B cell (primary cell): ENCODE data around the gene CLSTN2. TPM values are rescaled to one million over a fixed set of nuclear protein-coding genes. Genes with fewer than 3 reads are reported as not detected.

Experiments used
- ATAC-seq: fragments of 200-7000 bp; cut with Tn5 transposase; one replicate; pipeline ENCODE4 v1.10.0; 2021; ENCODE audit warnings: low read depth, mild to moderate bottlenecking, moderate number of reproducible peaks, moderate library complexity
- CTCF ChIA-PET: fragments of 350-600 bp; sonication (Branson Sonifier 250); formaldehyde crosslinking; loops from one replicate; lab custom pipeline; 2021; ENCODE audit warnings: antibody characterized with exemption, inconsistent platforms; lab: Charles Lee
- POLR2A ChIA-PET: fragments of 350-600 bp; sonication (Branson Sonifier 250); formaldehyde crosslinking; loops from one replicate; lab custom pipeline; 2021; ENCODE audit warnings: antibody characterized with exemption; lab: Charles Lee
- DNase-seq: peaks from one replicate; pipeline ENCODE4 v3.0.0; 2013
- H2AFZ ChIP-seq: 2 replicates; pipeline ENCODE4 v1.6.1; 2012; ENCODE audit warnings: mild to moderate bottlenecking, low read depth, low read length; ENCODE audit not compliant: insufficient read depth, poor library complexity, severe bottlenecking
- H3K27ac ChIP-seq, 2 donors: 1 replicate in 1 of 2; 2 replicates in 1 of 2; pipeline ENCODE4 v1.5.1; 2012 to 2013; ENCODE audit warnings: low read length in 2 of 2, mild to moderate bottlenecking in 2 of 2, moderate library complexity in 1 of 2
- H3K27me3 ChIP-seq, 4 experiments: fragments of 200-600 bp in 1 of 4; sonication (generic) in 1 of 4; replicated peaks in 1 of 4; 1 replicate in 2 of 4; 2 replicates in 2 of 4; pipeline versions ENCODE4 v1.6.1 to v1.7.0; 2013 to 2016; ENCODE audit warnings: low read length in 3 of 4, mild to moderate bottlenecking in 2 of 4, mixed read lengths in 1 of 4, moderate library complexity in 1 of 4; ENCODE audit not compliant: insufficient read depth in 4 of 4, control insufficient read depth in 3 of 4; ENCODE audit errors: control extremely low read depth in 1 of 4
- H3K36me3 ChIP-seq, 2 experiments: replicated peaks in 1 of 2; 1 replicate in 1 of 2; 2 replicates in 1 of 2; pipeline versions ENCODE4 v1.6.1 to v1.7.1; 2013; ENCODE audit warnings: low read length in 1 of 2; ENCODE audit not compliant: insufficient read depth in 2 of 2, control insufficient read depth in 1 of 2; ENCODE audit errors: control extremely low read depth in 1 of 2, extremely low read depth in 1 of 2
- H3K4me1 ChIP-seq, 2 donors: fragments of 200-600 bp in 1 of 2; sonication (generic) in 1 of 2; 1 replicate in 1 of 2; 2 replicates in 1 of 2; pipeline versions ENCODE4 v1.5.1 to v1.6.1; 2013 to 2017; ENCODE audit warnings: low read length in 2 of 2; ENCODE audit not compliant: control insufficient read depth in 2 of 2, insufficient read depth in 2 of 2
- H3K4me2 ChIP-seq: replicated peaks from 2 replicates; pipeline ENCODE3; 2012; ENCODE audit warnings: mild to moderate bottlenecking, low read depth, low read length; ENCODE audit not compliant: poor library complexity, severe bottlenecking
- H3K4me3 ChIP-seq, 5 experiments: fragments of 200-600 bp in 1 of 5; sonication (generic) in 1 of 5; 1 replicate in 3 of 5; 2 replicates in 2 of 5; pipeline versions ENCODE4 v1.5.1 to v1.7.0; 2011 to 2016; ENCODE audit warnings: low read length in 4 of 5, mild to moderate bottlenecking in 4 of 5, low read depth in 2 of 5, control low read depth in 1 of 5, moderate library complexity in 1 of 5; ENCODE audit not compliant: insufficient read depth in 1 of 5; ENCODE audit errors: control extremely low read depth in 1 of 5, extremely low read depth in 1 of 5
- H3K79me2 ChIP-seq: fragments of 200-600 bp; sonication (generic); one replicate; pipeline ENCODE4 v1.6.0; 2016; ENCODE audit warnings: low read length; ENCODE audit not compliant: control insufficient read depth, insufficient read depth
- H3K9ac ChIP-seq: fragments of 200-600 bp; sonication (generic); 2 replicates; pipeline ENCODE4 v1.6.1; 2017; ENCODE audit warnings: mild to moderate bottlenecking, low read length, moderate library complexity
- H3K9me3 ChIP-seq, 3 donors: one replicate each; pipeline versions ENCODE4 v1.6.1 to v1.7.1; 2013; ENCODE audit warnings: low read length in 2 of 3; ENCODE audit not compliant: control insufficient read depth in 2 of 3, insufficient read depth in 1 of 3; ENCODE audit errors: control extremely low read depth in 1 of 3
- H4K20me1 ChIP-seq: 2 replicates; pipeline ENCODE4 v1.6.0; 2012; ENCODE audit warnings: mild to moderate bottlenecking, low read length; ENCODE audit not compliant: insufficient read depth, control insufficient read depth, poor library complexity, severe bottlenecking
- H3K27ac Mint-ChIP-seq: one replicate; pipeline ENCODE4 v1.8.0; 2021; ENCODE audit warnings: mixed read lengths
- H3K27me3 Mint-ChIP-seq: one replicate; pipeline ENCODE4 v1.8.0; 2021; ENCODE audit warnings: mixed read lengths
- H3K4me1 Mint-ChIP-seq: one replicate; pipeline ENCODE4 v1.8.0; 2021; ENCODE audit warnings: mixed read lengths
- H3K4me3 Mint-ChIP-seq: one replicate; pipeline ENCODE4 v1.8.0; 2021; ENCODE audit warnings: mixed read lengths
- H3K9me3 Mint-ChIP-seq: one replicate; pipeline ENCODE4 v1.8.0; 2022; ENCODE audit warnings: mixed read lengths; ENCODE audit not compliant: insufficient read depth
- EZH2 ChIP-seq: IDR thresholded peaks from 2 replicates; pipeline ENCODE4 v1.6.1; 2012; ENCODE audit warnings: borderline replicate concordance, low read depth, mild to moderate bottlenecking, moderate library complexity, low read length; ENCODE audit not compliant: insufficient read depth, poor library complexity, severe bottlenecking
- WGBS: methylation state at CpG from one replicate; pipeline ENCODE4 v1.1.5; 2013; ENCODE audit warnings: missing lambda C conversion rate; ENCODE audit not compliant: insufficient coverage; 5-methylcytosine and 5-hydroxymethylcytosine counted together
- intact Hi-C: fragments of 100-400 bp; cut with micrococcal nuclease; formaldehyde crosslinking; loops from one replicate; pipeline ENCODE4 v1.10.0; 2022
- polyA plus RNA-seq: library from polyadenylated mRNA; depleted of rRNA; stranded (reverse); fragments of >200 nt; gene quantifications from 2 replicates; pipeline ENCODE4 v1.2.3, GENCODE V29; 2012
- total RNA-seq, 2 donors: library from RNA; stranded (reverse); fragments of 120-200 nt in 1 of 2; gene quantifications; 1 replicate in 1 of 2; 2 replicates in 1 of 2; pipeline versions ENCODE4 v1.2.3 to v1.2.4, GENCODE V29; 2013 to 2022
- TF ChIP-seq, protein P1 (sequence below): fragments of 200-600 bp; IDR thresholded peaks from one replicate; pipeline ENCODE4 v1.8.0; 2022; ENCODE audit warnings: antibody characterized with exemption, mild to moderate bottlenecking

The CLSTN2 gene
- total and polyA plus RNA-seq, 2 donors (not counting 1 experiment from before 2014, with no cell fraction given) = not detected

- intact Hi-C loops = no loop called here
- POLR2A ChIA-PET = no interaction called here
- Mint-ChIP-seq H3K4me1 (no peaks in the 10 kb centered on the region), H3K27me3 (peaks cover 7% of the 10 kb centered on the region), H3K9me3 (no peaks in the 10 kb centered on the region), H3K4me3 (no peak overlapping the region), H3K27ac (no peak overlapping the region)
- 61% methylated on average over 4 of the region's 5 CpGs for WGBS
- Histone ChIP-seq H4K20me1 (no peaks in the 10 kb centered on the region), H3K27ac (no peak overlapping the region), H3K4me3 (no peak overlapping the region), H3K9me3 (no peaks in the 10 kb centered on the region), H3K9ac (no peak overlapping the region), H3K27me3 (no peaks in the 10 kb centered on the region), H3K79me2 (no peaks in the 10 kb centered on the region), H3K4me1 (no peaks in the 10 kb centered on the region), H3K4me2 (no peak overlapping the region), H3K36me3 (no peaks in the 10 kb centered on the region), H2AFZ (no peak overlapping the region)
- TF ChIP-seq EZH2 = no peak
- TF ChIP-seq, protein P1, sequence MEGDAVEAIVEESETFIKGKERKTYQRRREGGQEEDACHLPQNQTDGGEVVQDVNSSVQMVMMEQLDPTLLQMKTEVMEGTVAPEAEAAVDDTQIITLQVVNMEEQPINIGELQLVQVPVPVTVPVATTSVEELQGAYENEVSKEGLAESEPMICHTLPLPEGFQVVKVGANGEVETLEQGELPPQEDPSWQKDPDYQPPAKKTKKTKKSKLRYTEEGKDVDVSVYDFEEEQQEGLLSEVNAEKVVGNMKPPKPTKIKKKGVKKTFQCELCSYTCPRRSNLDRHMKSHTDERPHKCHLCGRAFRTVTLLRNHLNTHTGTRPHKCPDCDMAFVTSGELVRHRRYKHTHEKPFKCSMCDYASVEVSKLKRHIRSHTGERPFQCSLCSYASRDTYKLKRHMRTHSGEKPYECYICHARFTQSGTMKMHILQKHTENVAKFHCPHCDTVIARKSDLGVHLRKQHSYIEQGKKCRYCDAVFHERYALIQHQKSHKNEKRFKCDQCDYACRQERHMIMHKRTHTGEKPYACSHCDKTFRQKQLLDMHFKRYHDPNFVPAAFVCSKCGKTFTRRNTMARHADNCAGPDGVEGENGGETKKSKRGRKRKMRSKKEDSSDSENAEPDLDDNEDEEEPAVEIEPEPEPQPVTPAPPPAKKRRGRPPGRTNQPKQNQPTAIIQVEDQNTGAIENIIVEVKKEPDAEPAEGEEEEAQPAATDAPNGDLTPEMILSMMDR = no peak
- no peak for DNase-seq
- ATAC-seq = no peak
- CTCF ChIA-PET = no interaction called here
Measured at GRCh38 chr3:140265302-140265701, 330.3 kb downstream of the CLSTN2 start.

GRCh38 chr3:140268103-140268502 is 333.1 kb downstream of the CLSTN2 start:
- Mint-ChIP-seq H3K4me3 (no peak overlapping the region), H3K27me3 (peaks cover 7% of the 10 kb centered on the region), H3K4me1 (no peaks in the 10 kb centered on the region), H3K9me3 (no peaks in the 10 kb centered on the region), H3K27ac (no peak overlapping the region)
- intact Hi-C loops = no loop called here
- ATAC-seq = no peak
- no peaks in the 10 kb centered on the region for H3K9me3 ChIP-seq
- TF ChIP-seq, protein P1 = no peak
- no peak for TF ChIP-seq EZH2
- H3K9ac ChIP-seq = no peak overlapping the region
- H3K4me3 ChIP-seq = no peak overlapping the region
- no peak overlapping the region for H3K27ac ChIP-seq
- H3K27me3 ChIP-seq = no peaks in the 10 kb centered on the region
- no peak overlapping the region for H2AFZ ChIP-seq
- ChIA-PET POLR2A (no interaction called here), CTCF (interaction anchor here (1.4 kb wide), 1 partner anchor 9 kb away, joined by 3 read pairs; no protein-coding TSS in a partner anchor)
- WGBS = no CpG with 5 or more reads among the region's 3 CpGs
- no peak for DNase-seq
- no peaks in the 10 kb centered on the region for H4K20me1 ChIP-seq
- no peaks in the 10 kb centered on the region for H3K4me1 ChIP-seq
- no peaks in the 10 kb centered on the region for H3K36me3 ChIP-seq
- H3K79me2 ChIP-seq = no peaks in the 10 kb centered on the region
- H3K4me2 ChIP-seq = no peak overlapping the region
